Activated B cell treated with CpG ODN at 0.5 μM for 24 hours (primary cell): ENCODE data around the gene FASN. TPM values are rescaled to one million over a fixed set of nuclear protein-coding genes. Genes with fewer than 3 reads are reported as not detected.
A peak's percentile ranks its signal among the peaks of the same experiment; 100 is the strongest.
"Not testable (repeated sequence)": the region's sequence is repeated elsewhere in the genome, so short reads cannot be mapped to it uniquely, and the experiment has no call there.

Experiments used
- ATAC-seq: fragments of 200-7000 bp; cut with Tn5 transposase; one replicate; pipeline ENCODE4 v1.10.0; 2021; ENCODE audit warnings: low read depth, mild to moderate bottlenecking, moderate library complexity
- CTCF ChIA-PET: fragments of 350-600 bp; sonication (Branson Sonifier 250); formaldehyde crosslinking; loops from one replicate; lab custom pipeline; 2021; ENCODE audit warnings: antibody characterized with exemption; lab: Charles Lee
- POLR2A ChIA-PET: fragments of 350-600 bp; sonication (Branson Sonifier 250); formaldehyde crosslinking; loops from one replicate; lab custom pipeline; 2021; ENCODE audit warnings: antibody characterized with exemption; lab: Charles Lee
- DNase-seq: peaks from one replicate; pipeline ENCODE4 v3.0.0; 2022
- H3K27ac Mint-ChIP-seq: one replicate; pipeline ENCODE4 v1.8.0; 2020; ENCODE audit warnings: mixed read lengths
- H3K27me3 Mint-ChIP-seq: one replicate; pipeline ENCODE4 v1.8.0; 2021; ENCODE audit warnings: mixed read lengths
- H3K36me3 Mint-ChIP-seq: one replicate; pipeline ENCODE4 v1.8.0; 2021; ENCODE audit warnings: low read depth, mixed read lengths
- H3K4me1 Mint-ChIP-seq: one replicate; pipeline ENCODE4 v1.8.0; 2021; ENCODE audit warnings: mixed read lengths
- H3K4me3 Mint-ChIP-seq: one replicate; pipeline ENCODE4 v1.8.0; 2020; ENCODE audit warnings: mild to moderate bottlenecking, mixed read lengths
- H3K9me3 Mint-ChIP-seq: one replicate; pipeline ENCODE4 v1.8.0; 2020; ENCODE audit warnings: mixed read lengths
- CTCF ChIP-seq: fragments of 200-600 bp; IDR thresholded peaks from one replicate; pipeline ENCODE4 v1.8.0; 2022; ENCODE audit warnings: antibody characterized with exemption, mild to moderate bottlenecking
- intact Hi-C: fragments of 100-400 bp; cut with micrococcal nuclease; formaldehyde crosslinking; loops from one replicate; pipeline ENCODE4 v1.15.1; 2024
- total RNA-seq: library from RNA; stranded (reverse); gene quantifications from 2 replicates; pipeline ENCODE4 v1.2.3, GENCODE V29; 2022

FASN gene
- total RNA-seq = 104 and 121 TPM in 2 replicates

- ATAC-seq (peak; percentile 78), DNase-seq (peak; percentile 90)
- no peaks in the 10 kb centered on the region for H3K9me3 Mint-ChIP-seq
- H3K27ac Mint-ChIP-seq = no peak within 1 kb of the TSS
- peak within 1 kb of the TSS; percentile 73 for H3K4me3 Mint-ChIP-seq
- ChIA-PET POLR2A (interaction anchor here (0.6 to 3.5 kb wide), 23 partner anchors 8 to 494 kb away, joined by 3 to 28 read pairs (median 4); partner anchors contain the start of genes ARL16, CCDC137, DCXR and DUS1L), CTCF (interaction anchor here (1.2 to 1.8 kb wide), 3 partner anchors 8 to 68 kb away, joined by 4 to 6 read pairs (median 4); partner anchors contain the start of gene DCXR)
- no peaks in the 10 kb centered on the region for H3K27me3 Mint-ChIP-seq
- no peak for TF ChIP-seq CTCF
- peaks cover 16% of the 10 kb centered on the region for H3K4me1 Mint-ChIP-seq
- intact Hi-C loops = loop anchor here (1.0 to 10.0 kb wide), 11 partner anchors 33 to 654 kb away; partner anchors contain the start of genes ACTG1, ASPSCR1, DCXR and DUS1L
- H3K36me3 Mint-ChIP-seq = peaks cover 8% of the 10 kb centered on the region
These were observed at the start of gene FASN for GRCh38 chr17:82098169-82098938. FASN (minus strand) TSS chr17:82098236; CDS start chr17:82096445, 1,791 bp downstream.

- no peak for ATAC-seq
These were observed 48.9 kb upstream of the FASN start for GRCh38 chr17:82146663-82147654.

GRCh38 chr17:82145550-82146155 is 47.6 kb upstream of the FASN start:
- no peak overlapping the region for H3K27ac Mint-ChIP-seq
- no peak for TF ChIP-seq CTCF
- H3K36me3 Mint-ChIP-seq = no peaks in the 10 kb centered on the region
- H3K27me3 Mint-ChIP-seq = no peaks in the 10 kb centered on the region
- intact Hi-C loops = no loop called here
- no peak for DNase-seq
- POLR2A ChIA-PET = no interaction called here
- no peak overlapping the region for H3K4me3 Mint-ChIP-seq
- no peaks in the 10 kb centered on the region for H3K9me3 Mint-ChIP-seq
- H3K4me1 Mint-ChIP-seq = no peaks in the 10 kb centered on the region
- ATAC-seq = no peak
- CTCF ChIA-PET = interaction anchor here (0.6 to 0.7 kb wide), 2 partner anchors 14 to 35 kb away, joined by 3 read pairs; no protein-coding TSS in a partner anchor

More at GRCh38 chr17:82146663-82147654, 48.9 kb upstream of the FASN start:
- intact Hi-C loops = no loop called here
- Mint-ChIP-seq H3K27me3 (no peaks in the 10 kb centered on the region), H3K9me3 (no peaks in the 10 kb centered on the region), H3K4me3 (no peak overlapping the region), H3K4me1 (no peaks in the 10 kb centered on the region), H3K27ac (no peak overlapping the region), H3K36me3 (no peaks in the 10 kb centered on the region)
- ChIA-PET CTCF (interaction anchor here (0.6 kb wide), 1 partner anchor 13 kb away, joined by 3 read pairs; no protein-coding TSS in a partner anchor), POLR2A (no interaction called here)
- TF ChIP-seq CTCF = no peak
- no peak for DNase-seq

- H3K9me3 Mint-ChIP-seq = no peaks in the 10 kb centered on the region
- no peak overlapping the region for H3K4me3 Mint-ChIP-seq
- no peak for DNase-seq
- no peaks in the 10 kb centered on the region for H3K4me1 Mint-ChIP-seq
- ChIA-PET CTCF (no interaction called here), POLR2A (no interaction called here)
- H3K27ac Mint-ChIP-seq = no peak overlapping the region
- H3K27me3 Mint-ChIP-seq = no peaks in the 10 kb centered on the region
- no peak for TF ChIP-seq CTCF
- intact Hi-C loops = no loop called here
- H3K36me3 Mint-ChIP-seq = no peaks in the 10 kb centered on the region
- no peak for ATAC-seq
These were observed 45.3 kb upstream of the FASN start for GRCh38 chr17:82143333-82143732.

GRCh38 chr17:82139961-82140360 is 41.9 kb upstream of the FASN start:
- H3K9me3 Mint-ChIP-seq, DNase-seq, H3K36me3 Mint-ChIP-seq, CTCF ChIA-PET, H3K27me3 Mint-ChIP-seq, H3K4me3 Mint-ChIP-seq, ATAC-seq, intact Hi-C loops, H3K27ac Mint-ChIP-seq, POLR2A ChIA-PET, H3K4me1 Mint-ChIP-seq: not testable (repeated sequence)
